HL-60 (cell line): ENCODE measurements around the gene RENBP.

Experiments
- DNase-seq, 2 experiments: peaks; one replicate each; pipeline ENCODE4 v3.0.0-alpha.2; 2010 to 2020; ENCODE audit warnings: low read depth in 1 of 2, low spot score in 1 of 2
- H3K27ac ChIP-seq: fragments of 250-450 bp; sonication (Bioruptor Pico); replicated peaks from 2 replicates; pipeline ENCODE4 v1.5.1; 2020; ENCODE audit warnings: mild to moderate bottlenecking, moderate library complexity
- H3K27me3 ChIP-seq: fragments of 250-450 bp; sonication (Bioruptor Pico); 2 replicates; pipeline ENCODE4 v1.5.1; 2021; ENCODE audit warnings: mild to moderate bottlenecking, moderate library complexity; ENCODE audit not compliant: insufficient read depth, poor library complexity, severe bottlenecking
- H3K4me3 ChIP-seq: replicated peaks from 2 replicates; pipeline ENCODE4 v1.5.1; 2011; ENCODE audit warnings: mild to moderate bottlenecking, control low read depth, low read length; ENCODE audit not compliant: insufficient read depth
- CTCF ChIP-seq: IDR thresholded peaks from one replicate; pipeline ENCODE4 v1.5.1; 2011; ENCODE audit warnings: low read length, control low read depth, inconsistent platforms; ENCODE audit not compliant: insufficient read depth
- GABPA ChIP-seq: IDR thresholded peaks from 2 replicates; pipeline ENCODE4 v1.6.1; 2012; ENCODE audit warnings: low read depth
- POLR2AphosphoS5 ChIP-seq: IDR thresholded peaks from 2 replicates; pipeline ENCODE4 v1.6.1; 2012; ENCODE audit warnings: low read depth
- SPI1 ChIP-seq: IDR thresholded peaks from 2 replicates; pipeline ENCODE4 v1.6.1; 2012; ENCODE audit warnings: low read depth, mild to moderate bottlenecking, borderline replicate concordance
- TF ChIP-seq, protein P1 (sequence below): IDR thresholded peaks from 2 replicates; pipeline ENCODE4 v1.6.1; 2012; ENCODE audit warnings: low read depth; ENCODE audit not compliant: insufficient replicate concordance

RENBP gene

GRCh38 chrX:153911798-153912197 is 32.6 kb downstream of the RENBP start:
- DNase-seq: no peak

GRCh38 chrX:153910446-153910845 is 34.0 kb downstream of the RENBP start:
- no peak overlapping the region for H3K27ac ChIP-seq
- H3K4me3 ChIP-seq: no peak overlapping the region
- no peaks in the 10 kb centered on the region for H3K27me3 ChIP-seq
- no peak for TF ChIP-seq SPI1
- no peak for TF ChIP-seq POLR2AphosphoS5
- TF ChIP-seq, protein P1, sequence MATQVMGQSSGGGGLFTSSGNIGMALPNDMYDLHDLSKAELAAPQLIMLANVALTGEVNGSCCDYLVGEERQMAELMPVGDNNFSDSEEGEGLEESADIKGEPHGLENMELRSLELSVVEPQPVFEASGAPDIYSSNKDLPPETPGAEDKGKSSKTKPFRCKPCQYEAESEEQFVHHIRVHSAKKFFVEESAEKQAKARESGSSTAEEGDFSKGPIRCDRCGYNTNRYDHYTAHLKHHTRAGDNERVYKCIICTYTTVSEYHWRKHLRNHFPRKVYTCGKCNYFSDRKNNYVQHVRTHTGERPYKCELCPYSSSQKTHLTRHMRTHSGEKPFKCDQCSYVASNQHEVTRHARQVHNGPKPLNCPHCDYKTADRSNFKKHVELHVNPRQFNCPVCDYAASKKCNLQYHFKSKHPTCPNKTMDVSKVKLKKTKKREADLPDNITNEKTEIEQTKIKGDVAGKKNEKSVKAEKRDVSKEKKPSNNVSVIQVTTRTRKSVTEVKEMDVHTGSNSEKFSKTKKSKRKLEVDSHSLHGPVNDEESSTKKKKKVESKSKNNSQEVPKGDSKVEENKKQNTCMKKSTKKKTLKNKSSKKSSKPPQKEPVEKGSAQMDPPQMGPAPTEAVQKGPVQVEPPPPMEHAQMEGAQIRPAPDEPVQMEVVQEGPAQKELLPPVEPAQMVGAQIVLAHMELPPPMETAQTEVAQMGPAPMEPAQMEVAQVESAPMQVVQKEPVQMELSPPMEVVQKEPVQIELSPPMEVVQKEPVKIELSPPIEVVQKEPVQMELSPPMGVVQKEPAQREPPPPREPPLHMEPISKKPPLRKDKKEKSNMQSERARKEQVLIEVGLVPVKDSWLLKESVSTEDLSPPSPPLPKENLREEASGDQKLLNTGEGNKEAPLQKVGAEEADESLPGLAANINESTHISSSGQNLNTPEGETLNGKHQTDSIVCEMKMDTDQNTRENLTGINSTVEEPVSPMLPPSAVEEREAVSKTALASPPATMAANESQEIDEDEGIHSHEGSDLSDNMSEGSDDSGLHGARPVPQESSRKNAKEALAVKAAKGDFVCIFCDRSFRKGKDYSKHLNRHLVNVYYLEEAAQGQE: no peak
- no peak for TF ChIP-seq CTCF
- no peak for TF ChIP-seq GABPA
- DNase-seq: peak in 1 of 2 experiments; percentile 10

More at GRCh38 chrX:153911798-153912197, 32.6 kb downstream of the RENBP start:
- Histone ChIP-seq H3K4me3 (no peak overlapping the region), H3K27ac (no peak overlapping the region), H3K27me3 (no peaks in the 10 kb centered on the region)
- TF ChIP-seq POLR2AphosphoS5 (no peak), CTCF (no peak), SPI1 (no peak), GABPA (no peak)
- TF ChIP-seq, protein P1: no peak

GRCh38 chrX:153909980-153910360 is 34.5 kb downstream of the RENBP start:
- H3K27me3 ChIP-seq: no peaks in the 10 kb centered on the region
- no peak for TF ChIP-seq GABPA
- TF ChIP-seq, protein P1: no peak
- TF ChIP-seq CTCF: no peak
- peak in 1 of 2 experiments; percentile 6 for DNase-seq
- H3K4me3 ChIP-seq: no peak overlapping the region
- no peak overlapping the region for H3K27ac ChIP-seq
